22Rv1 (cell line): ENCODE data around the gene VTI1A.

Source experiments
- H3K27ac ChIP-seq: fragments of 450-650 bp; 2 replicates; pipeline ENCODE4 v1.5.1; 2017
- CTCF ChIP-seq: fragments of 450-650 bp; IDR thresholded peaks from 2 replicates; pipeline ENCODE4 v1.5.1; 2017; ENCODE audit warnings: mild to moderate bottlenecking
- ZFX ChIP-seq: fragments of 450-650 bp; IDR thresholded peaks from 2 replicates; pipeline ENCODE4 v1.6.1; 2017; ENCODE audit warnings: antibody characterized with exemption, borderline replicate concordance

The VTI1A gene

GRCh38 chr10:112631501-112632400, 184.7 kb downstream of the VTI1A start:
- no peak overlapping the region for H3K27ac ChIP-seq
- TF ChIP-seq ZFX (no peak), CTCF (no peak)

GRCh38 chr10:112634096-112634830, 187.2 kb downstream of the VTI1A start:
- H3K27ac ChIP-seq: no peak overlapping the region
- TF ChIP-seq CTCF: no peak
- no peak for TF ChIP-seq ZFX

- TF ChIP-seq CTCF (no peak), ZFX (no peak)
- H3K27ac ChIP-seq: no peak overlapping the region
These were observed 190.9 kb downstream of the VTI1A start for GRCh38 chr10:112637901-112638300.

- no peak overlapping the region for H3K27ac ChIP-seq
- TF ChIP-seq CTCF: no peak
These were observed 192.3 kb downstream of the VTI1A start for GRCh38 chr10:112639298-112639697.

- H3K27ac ChIP-seq: no peak overlapping the region
- no peak for TF ChIP-seq ZFX
- TF ChIP-seq CTCF: no peak
These were observed 193.6 kb downstream of the VTI1A start for GRCh38 chr10:112640638-112641037.

GRCh38 chr10:112643600-112644264, 196.7 kb downstream of the VTI1A start:
- no peak for TF ChIP-seq CTCF
- no peak for TF ChIP-seq ZFX
- no peak overlapping the region for H3K27ac ChIP-seq
